Upper lobe of right lung (tissue), 1 donor: ENCODE data around the gene DHRS3. TPM values are rescaled to one million over a fixed set of nuclear protein-coding genes. Genes with fewer than 3 reads are reported as not detected.

Source experiments
- ATAC-seq: fragments of 200-7000 bp; cut with Tn5 transposase; one replicate; pipeline ENCODE4 v1.9.1; 2020; ENCODE audit warnings: mild to moderate bottlenecking, moderate library complexity
- DNase-seq: peaks from one replicate; pipeline ENCODE4 v3.0.0-alpha.2; 2020
- H3K27ac ChIP-seq: fragments of 200-600 bp; one replicate; pipeline ENCODE4 v1.8.0; 2022
- H3K27me3 ChIP-seq: fragments of 200-600 bp; one replicate; pipeline ENCODE4 v1.8.0; 2022; ENCODE audit warnings: mild to moderate bottlenecking
- H3K36me3 ChIP-seq: fragments of 200-600 bp; one replicate; pipeline ENCODE4 v1.8.0; 2022
- H3K4me1 ChIP-seq: fragments of 200-600 bp; one replicate; pipeline ENCODE4 v1.8.0; 2022
- H3K4me3 ChIP-seq: fragments of 200-600 bp; one replicate; pipeline ENCODE4 v1.8.0; 2022; ENCODE audit warnings: mild to moderate bottlenecking
- H3K9me3 ChIP-seq: fragments of 200-600 bp; one replicate; pipeline ENCODE4 v1.8.0; 2022
- CTCF ChIP-seq: fragments of 200-600 bp; IDR thresholded peaks from one replicate; pipeline ENCODE4 v1.8.0; 2022; ENCODE audit warnings: antibody characterized with exemption
- intact Hi-C: fragments of 100-400 bp; cut with DNase I; formaldehyde crosslinking; loops from one replicate; pipeline ENCODE4 v1.11.0; 2022
- total RNA-seq: library from RNA; stranded (reverse); fragmentation: NEBNext Ultra II Directional; extraction: Animal tissue kit (Norgen Biotek cat#: 25700); gene quantifications from one replicate; pipeline ENCODE4 v1.2.1, GENCODE V29; 2021
- donor health status: DM: no; HTN: yes; CAD: no; lungs with severe emphysema.

DHRS3 gene
- total RNA-seq, 1 donor from 2014 or later: 106 TPM

GRCh38 chr1:12577020-12577419 is 41.0 kb downstream of the DHRS3 start:
- Histone ChIP-seq H3K9me3 (no peaks in the 10 kb centered on the region), H3K36me3 (peaks cover 83% of the 10 kb centered on the region), H3K27ac (no peak overlapping the region), H3K27me3 (no peaks in the 10 kb centered on the region), H3K4me3 (no peak overlapping the region), H3K4me1 (no peaks in the 10 kb centered on the region)
- intact Hi-C loops: no loop called here
- TF ChIP-seq CTCF: no peak
- ATAC-seq: no peak
- no peak for DNase-seq

- H3K4me3 ChIP-seq: no peak overlapping the region
- intact Hi-C loops: no loop called here
- TF ChIP-seq CTCF: no peak
Observed at GRCh38 chr1:12574757-12575139, 43.3 kb downstream of the DHRS3 start.

GRCh38 chr1:12573015-12573825 is 44.8 kb downstream of the DHRS3 start:
- DNase-seq (no peak), ATAC-seq (peak; percentile 25)
- H3K36me3 ChIP-seq: peaks cover 90% of the 10 kb centered on the region
- H3K27me3 ChIP-seq: no peaks in the 10 kb centered on the region
- TF ChIP-seq CTCF: no peak
- no peaks in the 10 kb centered on the region for H3K4me1 ChIP-seq
- H3K9me3 ChIP-seq: no peaks in the 10 kb centered on the region
- H3K27ac ChIP-seq: peak overlapping the region; percentile 4
- intact Hi-C loops: no loop called here
- no peak overlapping the region for H3K4me3 ChIP-seq

More at GRCh38 chr1:12574757-12575139, 43.3 kb downstream of the DHRS3 start:
- DNase-seq (no peak), ATAC-seq (no peak)
- Histone ChIP-seq H3K27ac (no peak overlapping the region), H3K9me3 (no peaks in the 10 kb centered on the region), H3K27me3 (no peaks in the 10 kb centered on the region), H3K4me1 (no peaks in the 10 kb centered on the region), H3K36me3 (peaks cover 99% of the 10 kb centered on the region)

GRCh38 chr1:12572522-12572921 is 45.5 kb downstream of the DHRS3 start:
- DNase-seq: no peak
- H3K27me3 ChIP-seq: no peaks in the 10 kb centered on the region
- peak overlapping the region; percentile 4 for H3K27ac ChIP-seq
- ATAC-seq: no peak
- no peak for TF ChIP-seq CTCF
- H3K36me3 ChIP-seq: peaks cover 89% of the 10 kb centered on the region
- no peak overlapping the region for H3K4me3 ChIP-seq
- intact Hi-C loops: no loop called here
- no peaks in the 10 kb centered on the region for H3K9me3 ChIP-seq
- no peaks in the 10 kb centered on the region for H3K4me1 ChIP-seq

- no peak for TF ChIP-seq CTCF
- Histone ChIP-seq H3K4me3 (no peak overlapping the region), H3K27ac (no peak overlapping the region), H3K4me1 (no peaks in the 10 kb centered on the region), H3K27me3 (no peaks in the 10 kb centered on the region), H3K36me3 (peaks cover 68% of the 10 kb centered on the region), H3K9me3 (no peaks in the 10 kb centered on the region)
- no peak for DNase-seq
- intact Hi-C loops: no loop called here
- no peak for ATAC-seq
Observed at GRCh38 chr1:12570291-12570690, 47.7 kb downstream of the DHRS3 start.
